Measurements from ENCODE around the gene DCP1B.

DCP1B gene

GRCh38 chr12:2016862-2017545 lies 12.7 kb upstream of the DCP1B start:
- TF ChIP-seq CTCF (conservative IDR thresholded peaks at IDR 0.05; ENCODE audit: low read depth, low read length) = no peak
- no peak for DNase-seq (ENCODE audit: low read depth)
- H3K4me3 ChIP-seq (ENCODE audit: low read length) = no peak overlapping the region

- no peak overlapping the region for H3K4me3 ChIP-seq (ENCODE audit: low read length)
- TF ChIP-seq CTCF (conservative IDR thresholded peaks at IDR 0.05; ENCODE audit: low read depth, low read length) = no peak
- no peak for DNase-seq (ENCODE audit: low read depth)
Observed at GRCh38 chr12:2014231-2014630, 10.0 kb upstream of the DCP1B start.

DNA sequence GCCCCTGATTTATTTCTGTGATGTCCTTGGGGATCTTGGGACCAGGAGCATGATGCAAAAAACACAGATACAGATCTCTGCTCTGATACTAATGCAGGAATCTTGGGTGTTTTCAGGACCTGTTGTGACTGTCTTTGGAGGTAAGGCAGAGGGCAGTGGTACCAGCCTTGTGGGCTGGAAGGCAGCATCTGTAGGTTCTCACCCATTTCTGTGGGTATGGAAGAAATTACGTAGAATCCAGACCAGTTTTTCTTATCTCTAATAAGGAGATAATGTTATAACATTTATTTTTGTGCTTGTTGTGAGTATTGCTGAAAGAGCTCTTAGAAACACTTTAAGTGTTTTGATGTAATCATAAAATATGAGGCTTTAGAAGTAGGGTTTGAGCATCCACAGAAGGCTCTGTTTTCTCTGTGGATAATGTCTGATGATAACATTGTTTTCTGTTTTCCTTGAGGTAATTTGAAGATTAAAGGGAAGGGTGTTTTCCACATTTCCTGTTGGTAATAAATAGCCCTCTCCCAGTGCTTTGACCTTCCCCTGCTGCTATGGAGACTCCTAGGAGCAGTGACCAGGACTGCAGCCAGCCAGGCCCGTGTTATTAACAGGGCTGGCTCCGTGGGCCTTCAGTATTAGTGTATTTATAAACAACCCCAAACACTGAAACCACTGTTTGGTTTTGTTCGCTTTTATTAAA lies 9.4 kb upstream of the DCP1B start:
- no peak for DNase-seq (ENCODE audit: low read depth)
- no peak overlapping the region for H3K4me3 ChIP-seq (ENCODE audit: low read length)
- TF ChIP-seq CTCF (conservative IDR thresholded peaks at IDR 0.05; ENCODE audit: low read depth, low read length) = no peak

DNA sequence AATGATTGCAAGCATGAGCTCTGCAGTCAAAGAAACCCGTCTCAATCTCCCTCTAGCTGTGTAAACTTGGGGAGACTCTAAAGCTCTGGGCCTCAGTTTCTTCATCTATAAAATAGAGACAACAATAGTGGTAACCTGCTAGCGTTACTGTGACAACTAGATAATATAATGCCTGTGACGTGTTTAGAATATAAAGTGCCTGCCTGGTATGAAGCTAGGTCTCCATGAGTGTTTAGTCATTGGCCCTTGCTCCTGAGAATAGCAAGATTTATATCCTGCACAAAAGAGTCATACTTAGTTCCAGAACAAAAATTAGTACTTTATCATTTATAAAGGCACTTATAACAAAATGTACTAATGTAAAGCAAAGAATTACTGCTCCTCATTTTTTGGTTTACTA lies 8.8 kb upstream of the DCP1B start:
- H3K4me3 ChIP-seq (ENCODE audit: low read length) = no peak overlapping the region
- no peak for DNase-seq (ENCODE audit: low read depth)
- no peak for TF ChIP-seq CTCF (conservative IDR thresholded peaks at IDR 0.05; ENCODE audit: low read depth, low read length)

DNA sequence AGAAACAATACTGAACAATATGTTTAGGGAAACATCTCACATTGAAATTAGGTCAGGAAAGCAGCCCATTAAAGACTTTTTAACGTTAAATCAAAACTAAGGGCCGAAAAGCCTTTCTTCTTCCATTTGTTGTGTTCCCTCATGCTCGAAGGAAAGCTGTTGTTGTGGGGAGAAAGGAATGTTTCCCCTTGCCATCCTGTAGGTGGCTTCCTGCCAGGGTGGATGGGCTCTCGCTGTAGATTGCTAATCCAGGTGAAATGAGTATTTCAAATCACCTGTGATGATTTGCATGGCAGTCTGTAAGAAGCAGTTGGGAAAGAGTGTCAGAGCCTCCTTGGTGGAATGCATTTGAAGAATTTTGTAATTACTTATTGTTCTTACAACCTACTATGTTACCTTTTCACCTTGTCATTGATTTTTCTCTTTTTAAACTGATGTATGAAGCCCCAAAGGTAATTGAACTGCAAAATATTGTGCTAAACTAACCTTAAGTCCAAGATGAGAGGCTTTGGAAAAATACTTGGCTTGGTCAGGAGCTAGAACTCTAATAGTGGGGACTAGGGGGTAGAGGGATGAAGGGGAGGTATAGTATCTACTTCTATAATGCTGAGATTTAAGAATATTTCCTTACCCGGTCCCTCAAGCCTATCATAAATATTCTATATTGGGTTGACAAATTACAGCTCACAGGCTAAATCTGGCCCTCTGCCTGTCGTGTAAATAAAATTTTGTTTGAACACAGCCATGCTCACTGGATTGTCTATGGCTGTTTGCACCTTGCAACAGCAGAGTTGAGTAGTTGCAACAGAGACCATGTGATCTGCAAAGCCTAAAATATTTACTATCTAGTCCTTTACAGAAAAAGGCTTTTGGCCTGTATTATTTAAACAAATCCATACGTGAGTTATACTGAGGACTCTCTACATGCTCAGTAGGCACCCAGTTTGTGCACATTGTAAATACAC lies 7.7 kb upstream of the DCP1B start:
- H3K4me3 ChIP-seq (ENCODE audit: low read length) = no peak overlapping the region
- TF ChIP-seq CTCF (conservative IDR thresholded peaks at IDR 0.05; ENCODE audit: low read depth, low read length) = peak; percentile 4
- no peak for DNase-seq (ENCODE audit: low read depth)

GRCh38 chr12:2009623-2010022 lies 5.4 kb upstream of the DCP1B start:
- no peak for DNase-seq (ENCODE audit: low read depth)
- no peak for TF ChIP-seq CTCF (conservative IDR thresholded peaks at IDR 0.05; ENCODE audit: low read depth, low read length)
- H3K4me3 ChIP-seq (ENCODE audit: low read length) = no peak overlapping the region

All from retinal pigment epithelial cell (primary cell).